AML-193 (cell line): ENCODE measurements around the gene UBAP2.
A peak's percentile ranks its signal among the peaks of the same experiment; 100 is the strongest.

Experiments used
- DNase-seq, 2 experiments: peaks; one replicate each; lab custom pipeline; 2025; lab: John Stamatoyannopoulos, UW

UBAP2 gene

GRCh38 chr9:33923998-33924701, 124.5 kb downstream of the UBAP2 start:
- no peak for DNase-seq

- no peak for DNase-seq
Measured at GRCh38 chr9:33923079-33923478, 125.6 kb downstream of the UBAP2 start.

- peak in 1 of 2 experiments; percentile 13 for DNase-seq
Measured at GRCh38 chr9:33921967-33922895, 126.5 kb downstream of the UBAP2 start.

- no peak for DNase-seq
Measured at GRCh38 chr9:33919276-33919897, 129.3 kb downstream of the UBAP2 start.

- no peak for DNase-seq
Measured at GRCh38 chr9:33917036-33917435, 131.7 kb downstream of the UBAP2 start.

GRCh38 chr9:33914887-33915628, 133.6 kb downstream of the UBAP2 start:
- DNase-seq, result no peak

- no peak for DNase-seq
Measured at GRCh38 chr9:33913541-33913940, 135.1 kb downstream of the UBAP2 start.

- no peak for DNase-seq
Measured at GRCh38 chr9:33908749-33909148, 139.9 kb downstream of the UBAP2 start.

GRCh38 chr9:33908114-33908513, 140.6 kb downstream of the UBAP2 start:
- no peak for DNase-seq

GRCh38 chr9:33907347-33907746, 141.3 kb downstream of the UBAP2 start:
- no peak for DNase-seq

- no peak for DNase-seq
Measured at GRCh38 chr9:33906769-33907168, 141.9 kb downstream of the UBAP2 start.

GRCh38 chr9:33905137-33905536, 143.6 kb downstream of the UBAP2 start:
- no peak for DNase-seq

GRCh38 chr9:33903157-33903780, 145.4 kb downstream of the UBAP2 start:
- DNase-seq, result no peak

- no peak for DNase-seq
Measured at GRCh38 chr9:33894316-33894715, 154.4 kb downstream of the UBAP2 start.

GRCh38 chr9:33893861-33894260, 154.8 kb downstream of the UBAP2 start:
- no peak for DNase-seq

GRCh38 chr9:33885948-33886347, 162.7 kb downstream of the UBAP2 start:
- DNase-seq, result no peak

- no peak for DNase-seq
Measured at GRCh38 chr9:33884856-33885701, 163.6 kb downstream of the UBAP2 start.

GRCh38 chr9:33881635-33882034, 167.1 kb downstream of the UBAP2 start:
- DNase-seq, result no peak

GRCh38 chr9:33880211-33881089, 168.2 kb downstream of the UBAP2 start:
- no peak for DNase-seq
